Activated T-cell treated with anti-CD3 and anti-CD28 coated beads for 48 hours (primary cell): ENCODE results near the gene TOGARAM2.

Experiments
- DNase-seq: peaks from one replicate; pipeline ENCODE4 v3.0.0-alpha.2; 2020; ENCODE audit warnings: low read depth

The TOGARAM2 gene

DNA sequence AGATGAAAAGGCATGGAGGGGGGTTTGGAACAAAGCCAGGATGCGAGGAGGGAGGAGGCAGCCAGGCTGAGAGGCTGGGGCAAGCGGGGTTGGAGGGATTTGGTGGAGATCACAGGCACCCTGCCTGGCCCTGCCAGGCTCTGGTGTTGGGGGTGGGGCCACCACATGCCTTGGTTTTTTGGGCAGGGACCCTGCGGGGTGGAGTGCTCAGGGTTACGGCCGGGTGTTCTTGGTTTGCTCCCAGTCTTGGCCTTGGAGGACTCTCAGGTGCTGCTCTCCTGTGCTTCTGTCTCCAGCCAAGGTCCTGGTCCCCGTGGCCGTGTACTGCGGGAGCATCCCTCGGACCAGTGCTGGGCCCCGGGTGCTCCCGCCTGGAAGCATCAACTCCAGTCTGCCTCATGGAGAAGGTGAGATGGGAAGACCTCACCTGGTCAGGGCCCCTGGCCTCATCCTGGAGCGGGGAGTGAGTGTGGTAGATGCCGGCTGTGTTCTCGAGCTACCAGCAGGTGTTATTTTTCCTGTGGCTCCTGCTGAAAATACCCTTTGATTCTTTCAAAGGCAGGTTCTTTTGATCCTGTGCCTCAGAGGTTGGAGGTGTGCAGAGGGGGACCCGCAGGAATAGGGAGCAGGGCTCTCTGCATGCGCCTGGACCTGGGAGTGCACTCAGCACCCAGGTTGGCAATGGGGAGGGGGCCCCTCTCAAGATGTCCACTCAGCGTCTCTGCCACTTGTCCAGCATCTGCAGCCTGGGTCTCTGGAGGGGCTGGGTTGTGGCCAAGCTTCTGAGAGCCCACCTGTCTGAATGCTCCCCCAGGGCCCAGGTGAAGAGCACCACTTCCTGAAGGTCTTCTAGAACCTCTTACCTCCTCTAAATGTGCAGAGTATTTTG is 17.0 kb downstream of the TOGARAM2 start:
- no peak for DNase-seq

- no peak for DNase-seq
Measured at GRCh38 chr2:29000481-29000880, 19.4 kb downstream of the TOGARAM2 start.

DNA sequence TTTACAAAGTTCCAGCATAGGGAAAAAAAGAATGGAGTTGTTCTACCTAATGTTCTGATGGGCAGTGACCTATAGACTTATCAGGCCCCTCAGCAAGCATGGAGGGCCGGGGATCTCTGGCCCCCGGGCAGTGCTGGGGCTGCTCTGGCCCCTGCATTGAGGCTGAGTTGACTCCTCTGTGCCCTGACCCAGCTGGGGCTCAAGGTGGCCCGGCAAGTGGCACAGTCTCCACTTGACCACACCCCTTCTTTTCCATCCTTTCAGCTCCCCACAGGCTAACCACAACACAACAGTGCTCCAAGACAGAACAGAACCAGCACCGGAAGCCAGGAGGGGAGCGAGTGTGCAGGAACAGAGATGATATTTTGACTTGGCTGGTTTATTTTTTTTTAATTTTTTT is 19.9 kb downstream of the TOGARAM2 start:
- DNase-seq, result no peak

DNA sequence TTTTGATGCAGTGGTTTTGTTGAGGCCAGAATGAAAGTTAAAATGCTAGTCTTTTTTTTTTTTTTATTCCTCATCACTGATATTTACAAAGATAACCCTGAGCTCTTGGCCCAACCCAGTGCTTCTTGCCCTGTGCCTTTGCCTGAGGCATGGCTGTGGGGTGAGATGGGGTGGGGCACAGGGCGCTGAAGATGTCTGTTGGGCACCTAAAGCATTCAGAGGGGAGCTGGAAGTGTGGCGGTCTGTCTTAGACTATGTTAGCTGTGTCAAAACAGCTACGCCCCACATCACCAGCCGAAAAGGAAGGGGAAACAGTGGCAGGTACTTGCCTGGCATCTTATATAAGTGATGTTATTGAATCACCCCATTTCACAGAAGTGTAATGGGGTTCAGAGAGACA is 20.7 kb downstream of the TOGARAM2 start:
- no peak for DNase-seq

DNA sequence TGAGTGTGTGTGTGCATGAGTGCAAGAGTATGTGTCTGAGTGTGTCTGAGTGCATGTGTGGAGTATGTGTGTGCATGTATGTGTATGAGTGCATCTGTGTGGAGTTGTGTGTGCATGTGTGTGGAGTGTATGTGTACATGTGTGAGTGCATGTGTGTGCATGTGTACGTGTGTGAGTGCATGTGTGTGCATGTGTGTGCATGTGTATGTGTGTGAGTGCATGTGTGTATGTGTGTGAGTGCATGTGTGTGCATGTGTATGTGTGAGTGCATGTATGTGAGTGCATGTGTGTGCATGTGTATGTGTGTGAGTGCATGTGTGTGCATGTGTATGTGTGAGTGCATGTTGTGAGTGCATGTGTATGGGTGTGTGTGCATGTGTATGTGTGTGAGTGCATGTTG is 23.7 kb downstream of the TOGARAM2 start:
- DNase-seq, result no peak

GRCh38 chr2:29005331-29005730 is 24.2 kb downstream of the TOGARAM2 start:
- DNase-seq, result no peak

- no peak for DNase-seq
Measured at GRCh38 chr2:29006092-29006979, 25.2 kb downstream of the TOGARAM2 start.

DNA sequence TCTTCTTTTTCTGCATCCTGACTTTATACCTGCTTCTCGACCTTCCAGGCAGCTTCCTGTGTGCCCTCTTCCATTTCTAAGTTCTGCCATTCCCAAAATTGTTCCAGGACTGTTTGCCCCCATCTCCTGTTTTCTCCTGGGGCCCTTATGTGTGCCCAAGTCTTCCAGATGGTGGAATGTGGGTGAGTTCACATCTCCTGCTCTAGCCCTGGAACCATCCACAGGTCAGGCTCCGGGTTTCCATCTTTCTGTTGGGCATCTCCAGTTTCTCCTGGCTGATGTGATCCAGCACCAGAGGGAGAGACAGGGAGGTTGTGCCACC is 25.8 kb downstream of the TOGARAM2 start:
- no peak for DNase-seq

GRCh38 chr2:29009270-29009669 is 28.2 kb downstream of the TOGARAM2 start:
- no peak for DNase-seq

GRCh38 chr2:29009711-29010677 is 28.9 kb downstream of the TOGARAM2 start:
- DNase-seq, result no peak

GRCh38 chr2:29010946-29011345 is 29.8 kb downstream of the TOGARAM2 start:
- DNase-seq, result no peak

GRCh38 chr2:29011418-29012060 is 30.4 kb downstream of the TOGARAM2 start:
- DNase-seq, result peak; percentile 38

- no peak for DNase-seq
Measured at GRCh38 chr2:29012211-29012681, 31.1 kb downstream of the TOGARAM2 start.

GRCh38 chr2:29013057-29013780 is 32.1 kb downstream of the TOGARAM2 start:
- no peak for DNase-seq

- no peak for DNase-seq
Measured at GRCh38 chr2:29014331-29014730, 33.2 kb downstream of the TOGARAM2 start.

GRCh38 chr2:29014811-29015421 is 33.8 kb downstream of the TOGARAM2 start:
- peak; percentile 66 for DNase-seq

GRCh38 chr2:29015701-29016470 is 34.8 kb downstream of the TOGARAM2 start:
- DNase-seq, result no peak

DNA sequence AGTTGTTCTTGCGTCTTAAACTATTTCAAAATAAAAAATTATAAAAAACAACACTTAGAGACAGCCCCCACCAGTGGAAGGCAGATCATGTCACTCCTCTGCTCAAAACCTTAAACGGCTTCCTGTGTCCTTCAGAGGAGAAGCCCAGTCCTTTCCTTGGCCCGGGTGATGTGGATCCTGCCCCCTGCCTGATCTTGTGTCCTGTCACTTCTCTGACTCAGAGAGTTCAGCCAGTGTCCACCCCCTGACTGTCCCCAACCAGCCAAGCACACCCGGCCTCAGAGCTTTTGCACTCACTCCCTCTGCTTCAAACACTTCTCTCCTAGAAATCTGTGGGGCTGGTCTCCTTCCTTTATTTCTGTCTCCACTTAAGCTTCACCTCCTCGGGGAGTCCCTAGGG is 35.4 kb downstream of the TOGARAM2 start:
- DNase-seq, result no peak

- no peak for DNase-seq
Measured at GRCh38 chr2:29017716-29018435, 36.8 kb downstream of the TOGARAM2 start.
